HG02623 (cell line): ENCODE measurements around the gene CDC34.

Experiments
- ATAC-seq: cut with Tn5 transposase; IDR thresholded peaks from one replicate; pipeline ENCODE4 v1.9.1; 2021; ENCODE audit warnings: moderate library complexity; ENCODE audit not compliant: unreplicated experiment

CDC34 gene

DNA sequence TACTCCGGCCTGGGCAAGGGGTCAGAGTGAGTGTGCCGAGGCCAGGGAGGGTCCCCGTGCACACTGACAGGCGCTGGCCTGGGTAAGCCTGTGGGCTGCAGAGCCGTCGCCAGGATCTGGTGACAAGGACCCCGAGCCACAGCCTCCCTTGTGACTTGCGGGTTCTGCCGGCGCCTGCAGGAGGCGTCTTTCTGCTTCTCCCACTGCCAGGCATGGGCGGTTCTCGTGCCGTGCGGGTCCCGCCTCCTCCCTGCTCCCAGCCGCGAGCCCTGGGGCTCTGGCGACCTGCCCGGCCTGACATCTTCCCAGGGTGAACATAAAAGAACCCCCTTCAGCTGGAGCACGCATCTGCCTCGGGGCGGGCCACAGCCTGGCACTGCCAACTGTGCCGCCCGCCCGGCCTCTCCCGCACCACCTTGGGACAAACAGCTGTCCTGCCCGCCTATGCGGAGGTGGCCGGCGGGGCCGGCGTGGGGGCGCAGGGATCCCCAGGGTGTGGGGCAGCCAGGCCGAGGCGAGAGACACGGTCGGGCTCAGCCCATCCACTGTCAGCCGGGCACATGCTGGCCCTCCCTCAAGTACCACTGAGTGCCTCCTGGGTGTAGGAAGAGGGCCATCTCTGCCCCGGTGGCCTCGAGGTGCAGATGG is 56.7 kb downstream of the CDC34 start:
- no peak for ATAC-seq

DNA sequence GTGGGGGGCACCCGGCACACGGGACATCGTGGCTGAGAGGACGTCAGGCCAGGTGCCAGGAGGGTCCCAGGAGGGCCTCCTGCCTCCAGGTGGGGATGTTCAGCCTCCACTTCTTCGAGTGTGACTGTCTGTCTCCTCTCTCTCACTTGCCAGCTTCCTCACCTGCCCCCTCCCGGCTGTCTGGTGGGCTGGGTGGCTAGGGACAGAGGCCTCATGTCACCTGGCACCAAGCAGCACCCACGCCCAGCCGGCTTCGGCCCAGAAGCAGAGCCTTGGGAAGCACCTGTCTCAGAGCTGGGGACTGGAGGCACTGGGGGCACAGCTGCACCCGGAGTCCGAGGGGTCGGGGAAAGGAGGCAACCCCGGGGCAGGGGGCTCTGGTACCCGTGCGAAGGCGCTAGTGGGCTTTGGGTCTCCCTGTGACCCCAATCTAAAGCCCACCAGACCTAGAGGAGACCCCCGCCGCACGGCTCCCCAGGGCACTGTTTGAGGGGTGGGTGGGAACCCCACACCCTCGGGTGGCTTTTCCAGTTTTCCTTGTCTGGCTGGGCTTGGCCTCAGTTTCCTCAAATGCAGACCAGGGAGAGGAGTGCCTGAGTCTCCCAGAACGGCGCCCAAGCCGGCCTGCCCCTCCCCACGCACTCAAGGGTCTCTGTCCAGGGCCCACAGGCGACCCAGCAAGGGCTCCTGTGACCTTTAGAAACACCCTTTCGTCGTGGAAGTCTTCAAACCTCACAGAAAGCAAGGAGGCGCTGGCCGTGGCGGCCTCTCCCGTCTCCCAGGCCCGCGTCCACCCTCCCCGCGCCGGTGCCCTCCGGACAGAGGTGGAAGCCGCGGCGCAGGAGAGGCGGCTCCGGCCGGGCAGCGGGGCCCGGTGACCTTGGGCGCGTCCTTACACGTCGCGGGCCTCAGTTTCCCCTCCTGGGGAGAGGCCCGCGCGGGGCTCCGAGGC is 57.5 kb downstream of the CDC34 start:
- no peak for ATAC-seq

DNA sequence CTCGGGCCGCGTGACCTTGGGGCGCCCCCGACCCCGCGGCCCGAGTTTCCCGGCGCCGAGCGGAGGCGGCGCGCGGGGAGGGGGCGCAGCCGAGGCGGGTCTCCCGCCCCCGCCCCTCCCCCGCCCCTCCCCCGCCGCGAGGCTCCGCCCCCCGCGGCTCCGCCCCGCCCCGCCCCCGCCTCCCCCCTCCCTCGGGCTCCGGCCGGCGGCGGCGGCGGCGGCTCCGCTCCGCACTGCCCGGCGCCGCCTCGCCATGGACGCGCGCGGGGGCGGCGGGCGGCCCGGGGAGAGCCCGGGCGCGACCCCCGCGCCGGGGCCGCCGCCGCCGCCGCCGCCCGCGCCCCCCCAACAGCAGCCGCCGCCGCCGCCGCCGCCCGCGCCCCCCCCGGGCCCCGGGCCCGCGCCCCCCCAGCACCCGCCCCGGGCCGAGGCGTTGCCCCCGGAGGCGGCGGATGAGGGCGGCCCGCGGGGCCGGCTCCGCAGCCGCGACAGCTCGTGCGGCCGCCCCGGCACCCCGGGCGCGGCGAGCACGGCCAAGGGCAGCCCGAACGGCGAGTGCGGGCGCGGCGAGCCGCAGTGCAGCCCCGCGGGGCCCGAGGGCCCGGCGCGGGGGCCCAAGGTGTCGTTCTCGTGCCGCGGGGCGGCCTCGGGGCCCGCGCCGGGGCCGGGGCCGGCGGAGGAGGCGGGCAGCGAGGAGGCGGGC is 58.3 kb downstream of the CDC34 start, which contains the start of gene HCN2:
Gene HCN2, plus strand, starts transcription at position 189 of the 703 bp plus-strand sequence. Its CDS starts 65 bp downstream, at position 254.
- no peak for ATAC-seq

- ATAC-seq: no peak
These were observed 58.8 kb downstream of the CDC34 start for GRCh38 chr19:590396-590745.

DNA sequence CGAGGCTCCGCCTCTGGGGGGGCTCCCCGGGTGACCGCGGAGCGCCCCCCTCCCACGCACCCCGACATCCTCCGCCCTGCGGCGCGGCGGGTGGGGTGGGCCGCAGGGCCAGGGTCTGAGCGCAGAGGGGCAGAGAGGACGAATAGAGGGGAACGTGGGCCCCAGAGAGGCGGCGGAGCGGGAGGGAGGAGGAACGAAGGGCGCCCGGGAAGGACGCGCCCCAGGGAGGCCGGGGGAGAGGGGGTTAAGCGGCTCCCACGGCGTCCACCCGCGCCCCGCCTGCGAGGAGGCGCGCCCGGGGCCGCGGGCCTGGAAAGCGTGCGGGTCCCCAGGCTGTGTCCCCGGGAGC is 59.2 kb downstream of the CDC34 start:
- ATAC-seq: no peak

DNA sequence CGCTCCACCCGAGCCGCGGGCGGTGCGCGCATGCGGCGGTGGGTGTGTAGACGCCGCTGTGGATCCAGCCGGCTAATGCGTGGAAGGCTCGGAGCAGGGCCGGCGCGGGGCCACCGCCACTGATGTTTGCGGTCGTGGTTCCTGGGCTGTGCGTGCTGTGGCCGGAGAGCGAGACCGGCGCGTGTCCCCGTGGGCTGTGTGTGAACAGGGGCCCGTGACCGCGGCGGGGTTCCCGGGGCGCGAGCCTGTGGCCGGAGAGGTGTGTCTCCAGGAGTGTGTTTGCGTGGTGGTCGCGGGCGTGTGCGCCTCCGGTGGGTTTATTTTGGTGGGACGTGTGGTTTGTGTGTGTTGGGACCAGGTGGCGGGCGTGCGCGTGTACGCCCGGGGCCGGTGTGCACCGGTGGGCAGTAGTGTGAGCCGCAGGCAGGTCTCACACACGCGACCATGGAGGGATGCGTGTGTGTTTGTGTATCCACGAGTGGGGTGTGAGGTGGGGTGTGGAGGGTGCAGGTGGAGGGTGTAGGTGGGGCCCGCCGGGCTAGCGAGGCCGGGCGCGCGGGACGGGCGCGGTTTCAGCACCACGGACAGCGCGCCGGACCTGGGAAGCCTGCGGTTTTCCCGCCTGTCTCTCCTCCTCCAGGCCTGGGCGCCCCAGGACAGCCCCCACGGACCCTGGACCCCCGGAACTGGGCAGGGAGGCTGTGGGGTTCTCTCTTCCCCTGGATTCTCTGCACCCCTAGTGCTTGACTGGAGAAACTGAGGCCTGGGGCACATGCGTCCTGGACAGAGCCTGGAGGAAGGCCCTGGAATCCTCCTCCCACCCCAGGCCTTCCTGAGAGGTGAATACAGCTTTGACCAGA is 59.8 kb downstream of the CDC34 start:
- ATAC-seq: no peak
